GM12864 (cell line): ENCODE measurements around the gene TRIM38.

Experiments used
- DNase-seq: peaks from one replicate; pipeline ENCODE4 v3.0.0-alpha.2; 2011; ENCODE audit warnings: low read depth
- H3K4me3 ChIP-seq: 2 replicates; pipeline ENCODE4 v1.5.1; 2011; ENCODE audit warnings: mild to moderate bottlenecking, low read depth, low read length, control low read depth
- CTCF ChIP-seq: IDR thresholded peaks from 2 replicates; pipeline ENCODE4 v1.5.1; 2011; ENCODE audit warnings: low read depth, mild to moderate bottlenecking, moderate library complexity, low read length, control low read depth, inconsistent platforms; ENCODE audit errors: missing control alignments

Gene TRIM38

DNA sequence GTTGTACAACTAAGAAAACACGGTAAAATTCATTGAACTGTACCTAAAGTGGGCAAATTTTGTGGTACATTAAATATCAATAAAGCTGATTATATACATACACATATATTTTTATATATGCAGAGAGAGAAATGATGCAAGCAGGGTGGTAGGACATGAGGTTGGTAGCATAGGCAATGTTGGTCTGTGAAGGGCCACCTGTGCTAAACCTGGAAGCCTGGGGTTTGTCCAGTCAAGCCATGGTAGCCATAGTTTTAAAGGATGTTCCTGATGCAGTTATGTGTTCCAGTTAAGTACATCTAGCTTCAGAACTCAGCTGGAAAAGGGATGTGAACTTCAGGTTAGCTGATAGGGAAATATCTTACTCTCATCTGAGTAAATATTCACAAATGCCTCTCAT is 60.1 kb downstream of the TRIM38 start:
- TF ChIP-seq CTCF: no peak
- peak overlapping the region; percentile 65; the same call in 1 of the 2 replicates for H3K4me3 ChIP-seq

DNA sequence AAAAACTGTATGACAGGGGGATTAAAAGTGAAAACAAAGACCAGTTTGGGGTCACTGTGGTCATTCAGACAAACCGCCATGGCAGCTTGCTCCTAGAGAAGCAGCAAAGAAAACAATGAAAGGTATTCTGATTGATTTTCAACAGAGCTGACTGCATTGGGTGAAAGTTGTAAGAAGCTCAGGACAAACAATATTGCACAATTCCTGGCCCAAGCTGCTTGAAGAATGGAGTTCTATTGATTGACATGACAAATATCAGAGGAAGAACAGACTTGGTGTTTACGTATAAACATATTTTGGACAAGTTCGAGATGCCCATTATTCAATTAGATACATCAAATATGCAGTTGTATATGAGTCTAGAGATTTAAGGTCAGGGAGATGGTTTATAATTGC is 62.0 kb downstream of the TRIM38 start:
- no peak overlapping the region for H3K4me3 ChIP-seq
- no peak for TF ChIP-seq CTCF
- DNase-seq: no peak

More for the DNA sequence above, 60.1 kb downstream of the TRIM38 start:
- DNase-seq: no peak

DNA sequence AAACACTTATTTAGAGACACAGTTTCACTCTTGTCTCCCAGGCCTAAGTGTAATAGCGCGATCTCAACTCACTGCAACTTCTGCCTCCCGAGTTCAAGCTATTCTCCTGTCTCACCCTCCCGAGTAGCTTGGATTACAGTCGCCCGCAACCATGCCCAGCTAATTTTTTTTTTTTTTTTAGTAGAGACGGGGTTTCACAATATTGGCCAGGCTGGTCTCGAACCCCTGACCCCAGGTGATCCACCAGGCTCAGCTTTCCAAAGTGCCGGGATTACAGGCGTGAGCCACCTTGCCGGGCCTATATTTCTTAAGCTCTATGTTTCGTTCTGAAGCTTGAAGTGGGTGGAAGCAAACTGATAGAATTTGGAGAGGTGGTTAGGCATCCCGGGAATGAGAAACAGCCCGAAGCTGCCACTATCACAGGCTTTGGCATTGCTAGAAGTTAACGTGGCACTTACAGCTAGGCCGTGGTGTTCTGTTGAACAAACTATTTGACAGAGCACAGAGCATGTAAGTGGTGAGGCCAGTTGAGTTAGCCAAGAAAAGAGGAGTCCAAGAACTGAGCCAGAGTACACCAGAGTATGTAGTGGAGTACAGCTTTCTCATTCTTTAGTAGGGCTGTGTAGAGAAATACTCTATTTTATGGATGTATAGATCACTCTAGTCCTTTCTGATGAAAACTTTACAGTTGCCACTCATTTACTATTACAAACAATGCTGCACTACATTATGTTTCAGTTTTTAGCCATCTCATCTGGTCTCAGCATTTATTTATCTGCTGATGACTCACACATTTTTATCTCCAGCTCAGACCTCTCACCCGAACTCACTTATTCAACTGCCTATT is 62.7 kb downstream of the TRIM38 start:
- DNase-seq: no peak
- peak overlapping the region; percentile 58 for H3K4me3 ChIP-seq
- no peak for TF ChIP-seq CTCF

DNA sequence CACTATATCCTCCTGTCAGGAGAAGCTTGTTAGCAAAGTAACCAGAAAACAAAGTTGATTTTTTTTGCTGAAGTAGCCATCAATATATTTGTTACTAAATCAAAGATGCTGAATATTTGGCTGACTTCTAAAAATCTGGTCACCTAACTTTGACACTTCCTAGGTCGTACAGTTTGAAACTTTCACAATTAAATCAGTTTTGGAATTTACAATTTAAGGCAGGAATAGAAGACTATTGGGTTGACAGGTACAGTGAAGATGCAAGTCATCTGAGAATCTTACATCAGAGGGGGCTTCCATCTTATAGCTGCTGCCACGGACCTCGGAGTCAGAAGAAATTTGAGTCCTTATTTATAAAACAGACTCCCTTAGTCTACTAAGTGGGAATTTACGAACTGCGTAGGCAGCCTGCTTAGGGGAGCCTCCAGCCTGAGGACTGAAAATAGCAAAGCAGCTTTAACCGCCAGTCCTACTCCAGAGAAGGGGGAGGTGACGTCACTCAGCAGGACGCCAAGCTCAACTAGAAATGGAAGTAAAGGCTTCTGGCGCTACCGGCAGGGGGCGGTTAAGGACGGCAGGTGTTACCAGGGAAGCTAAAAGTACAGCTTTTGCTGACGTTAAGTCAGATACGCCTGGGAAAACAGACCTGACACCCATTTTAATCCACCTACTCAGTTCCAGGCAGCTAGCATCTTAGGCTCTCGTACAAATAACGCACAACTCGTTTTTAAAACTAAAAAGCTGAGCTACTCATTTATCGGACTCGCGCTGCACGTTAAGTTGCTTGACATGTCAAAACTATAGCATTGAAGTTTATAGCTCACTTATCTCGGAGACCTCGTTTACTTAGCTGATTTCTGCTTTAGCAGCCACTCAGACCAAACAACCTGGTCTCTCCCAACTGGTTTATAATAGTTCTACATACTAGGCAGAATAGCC is 63.6 kb downstream of the TRIM38 start:
- TF ChIP-seq CTCF: peak; percentile 89
- H3K4me3 ChIP-seq: peak overlapping the region; percentile 58
- DNase-seq: peak; percentile 94

- no peak for TF ChIP-seq CTCF
- peak overlapping the region; percentile 58 for H3K4me3 ChIP-seq
- DNase-seq: peak; percentile 99
These were observed 64.4 kb downstream of the TRIM38 start for GRCh38 chr6:26026833-26027490.

DNA sequence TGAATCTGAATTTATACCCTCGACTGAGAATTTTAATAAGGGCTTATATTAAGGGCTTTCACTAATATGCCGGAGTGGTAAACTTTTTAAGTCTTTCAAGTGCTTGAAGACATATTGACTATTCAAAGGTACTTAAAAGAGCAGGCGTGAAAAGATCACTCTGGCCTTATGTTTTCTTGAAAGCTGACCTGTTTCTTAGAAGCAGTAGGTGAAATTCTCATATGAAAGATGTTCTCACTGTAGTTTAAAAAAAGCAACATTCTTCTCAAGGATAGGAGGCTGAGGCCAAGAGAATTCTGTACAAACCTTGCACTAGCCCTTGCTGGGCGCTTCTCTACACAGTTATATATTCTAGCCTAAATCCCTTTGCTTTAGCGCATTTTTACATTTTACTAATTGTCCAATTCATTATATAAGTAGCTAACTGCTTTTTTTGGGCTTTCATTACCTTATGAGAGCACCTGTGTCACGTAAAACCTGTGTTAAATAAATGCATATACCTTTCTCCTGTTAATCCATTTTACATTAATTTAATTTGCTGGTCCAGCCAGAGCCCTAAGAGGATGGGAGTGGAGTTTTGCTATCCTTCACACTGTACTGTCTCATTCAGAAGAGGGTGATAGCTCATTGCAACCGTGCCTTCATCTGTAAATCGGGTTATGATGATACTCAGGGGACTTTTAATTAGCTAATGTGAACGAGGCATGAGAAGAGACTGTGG is 65.0 kb downstream of the TRIM38 start:
- H3K4me3 ChIP-seq: peak overlapping the region; percentile 58; the same call in 1 of the 2 replicates
- no peak for TF ChIP-seq CTCF
- DNase-seq: no peak
